SK-N-SH (cell line): ENCODE data around the gene PRICKLE2. TPM values are rescaled to one million over a fixed set of nuclear protein-coding genes. Genes with fewer than 3 reads are reported as not detected.

Source experiments
- CTCF ChIA-PET: fragments of 300-600, 350-600 bp; formaldehyde crosslinking; extraction: SDS; loops from one replicate; lab custom pipeline; 2021; lab: Yijun Ruan, JAX
- POLR2A ChIA-PET: fragments of 350-600 bp; sonication (Branson Sonifier 250); formaldehyde crosslinking; extraction: SDS; loops from one replicate; lab custom pipeline; 2020; ENCODE audit warnings: antibody characterized with exemption, inconsistent platforms; lab: Yijun Ruan, JAX
- DNase-seq: peaks from one replicate; pipeline ENCODE4 v3.0.0; 2012
- H2AFZ ChIP-seq: fragments of 200-600 bp; sonication (generic); 2 replicates; pipeline ENCODE4 v1.8.1; 2016; ENCODE audit warnings: antibody characterized with exemption, mild to moderate bottlenecking, low read depth
- H3F3A ChIP-seq: fragments of 200-600 bp; sonication (generic); replicated peaks from 2 replicates; pipeline ENCODE3; 2016; ENCODE audit warnings: antibody characterized with exemption, mild to moderate bottlenecking; ENCODE audit not compliant: insufficient read depth
- H3K27ac ChIP-seq, 2 experiments: fragments of 200-500 bp in 1 of 2; fragments of 200-600 bp in 1 of 2; sonication (Bioruptor generic) in 1 of 2; sonication (generic), shearing (Covaris generic) in 1 of 2; 2 replicates each; pipeline versions ENCODE4 v1.5.1 to v1.6.1; 2014 to 2016; ENCODE audit warnings: low read depth in 2 of 2, inconsistent platforms in 1 of 2, low read length in 1 of 2, mild to moderate bottlenecking in 1 of 2, mixed read lengths in 1 of 2
- H3K27me3 ChIP-seq: fragments of 200-600 bp; sonication (generic), shearing (Covaris generic); 2 replicates; pipeline ENCODE4 v1.6.1; 2016; ENCODE audit warnings: mixed run types; ENCODE audit not compliant: insufficient read depth
- H3K36me3 ChIP-seq, 2 experiments: fragments of 200-500 bp in 1 of 2; fragments of 200-600 bp in 1 of 2; sonication (Bioruptor generic) in 1 of 2; sonication (generic) in 1 of 2; replicated peaks in 1 of 2; 2 replicates each; pipeline versions ENCODE3 to v1.5.1; 2014 to 2016; ENCODE audit warnings: low read length in 1 of 2, mild to moderate bottlenecking in 1 of 2; ENCODE audit not compliant: insufficient read depth in 2 of 2, control insufficient read depth in 1 of 2
- H3K4me1 ChIP-seq, 2 experiments: fragments of 200-500 bp in 1 of 2; fragments of 200-600 bp in 1 of 2; sonication (Bioruptor generic) in 1 of 2; sonication (generic), shearing (Covaris generic) in 1 of 2; 2 replicates each; pipeline versions ENCODE4 v1.5.1 to v1.6.1; 2014 to 2016; ENCODE audit warnings: low read depth in 1 of 2, low read length in 1 of 2, mixed run types in 1 of 2; ENCODE audit not compliant: insufficient read depth in 2 of 2, control insufficient read depth in 1 of 2
- H3K4me2 ChIP-seq: fragments of 200-600 bp; sonication (generic), shearing (Covaris generic); 2 replicates; pipeline ENCODE4 v1.6.1; 2017; ENCODE audit warnings: mixed run types
- H3K4me3 ChIP-seq, 2 experiments: fragments of 200-500 bp in 1 of 2; fragments of 200-600 bp in 1 of 2; sonication (Bioruptor generic) in 1 of 2; sonication (generic), shearing (Covaris generic) in 1 of 2; 2 replicates each; pipeline versions ENCODE4 v1.5.1 to v1.8.1; 2014 to 2016; ENCODE audit warnings: low read depth in 2 of 2, inconsistent platforms in 1 of 2, low read length in 1 of 2, mild to moderate bottlenecking in 1 of 2, mixed read lengths in 1 of 2, moderate library complexity in 1 of 2
- H3K79me2 ChIP-seq: fragments of 200-600 bp; sonication (generic); 2 replicates; pipeline ENCODE4 v1.8.1; 2017; ENCODE audit warnings: mild to moderate bottlenecking; ENCODE audit not compliant: insufficient read depth
- H3K9ac ChIP-seq: fragments of 200-600 bp; sonication (generic); 2 replicates; pipeline ENCODE4 v1.6.1; 2017; ENCODE audit warnings: mixed run types
- H3K9me2 ChIP-seq: fragments of 200-600 bp; sonication (generic); 2 replicates; pipeline ENCODE4 v1.6.1; 2017; ENCODE audit warnings: mixed run types
- H3K9me3 ChIP-seq: fragments of 200-600 bp; sonication (generic); 2 replicates; pipeline ENCODE4 v1.6.1; 2017; ENCODE audit warnings: mixed run types, mild to moderate bottlenecking, moderate library complexity
- H4K20me1 ChIP-seq: fragments of 200-600 bp; sonication (generic); 2 replicates; pipeline ENCODE4 v1.6.1; 2017; ENCODE audit warnings: mild to moderate bottlenecking, mixed run types; ENCODE audit not compliant: insufficient read depth
- CHD2 ChIP-seq: fragments of 150-350 bp; IDR thresholded peaks from 2 replicates; pipeline ENCODE4 v1.6.1; 2018; ENCODE audit warnings: low read length; ENCODE audit not compliant: partially characterized antibody
- CTCF ChIP-seq: fragments of 200-600 bp; sonication (generic); IDR thresholded peaks from 2 replicates; pipeline ENCODE4 v1.6.1; 2017; ENCODE audit warnings: antibody characterized with exemption, mild to moderate bottlenecking, moderate library complexity
- ELF1 ChIP-seq: IDR thresholded peaks from 2 replicates; pipeline ENCODE4 v1.4.0; 2012
- FOSL2 ChIP-seq: IDR thresholded peaks from 2 replicates; pipeline ENCODE4 v1.4.0; 2012; ENCODE audit warnings: low read depth, mild to moderate bottlenecking, moderate library complexity, borderline replicate concordance
- FOXJ3 ChIP-seq: sonication (generic); formaldehyde crosslinking; IDR thresholded peaks from 2 replicates; pipeline ENCODE4 v1.5.1; 2020; ENCODE audit warnings: mild to moderate bottlenecking, missing genetic modification reagents
- GABPA ChIP-seq: IDR thresholded peaks from 2 replicates; pipeline ENCODE4 v1.4.0; 2012; ENCODE audit warnings: low read depth, mild to moderate bottlenecking
- GATA2 ChIP-seq: sonication (generic); formaldehyde crosslinking; IDR thresholded peaks from 2 replicates; pipeline ENCODE4 v1.5.0; 2020; ENCODE audit warnings: mild to moderate bottlenecking, missing genetic modification reagents
- IRF3 ChIP-seq: fragments of 150-350 bp; IDR thresholded peaks from 2 replicates; pipeline ENCODE4 v1.6.1; 2016; ENCODE audit warnings: mild to moderate bottlenecking, low read depth, low read length
- JUND ChIP-seq: IDR thresholded peaks from 2 replicates; pipeline ENCODE4 v1.4.0; 2012
- MAX ChIP-seq: IDR thresholded peaks from 2 replicates; pipeline ENCODE4 v1.4.0; 2012; ENCODE audit warnings: low read depth
- MXI1 ChIP-seq: IDR thresholded peaks from 2 replicates; pipeline ENCODE4 v1.6.1; 2012; ENCODE audit warnings: mild to moderate bottlenecking, low read depth, low read length, improper control_type of control experiment
- PBX3 ChIP-seq: IDR thresholded peaks from 2 replicates; pipeline ENCODE4; 2012
- RCOR1 ChIP-seq: fragments of 150-350 bp; IDR thresholded peaks from 2 replicates; pipeline ENCODE4 v1.6.1; 2017; ENCODE audit warnings: antibody characterized with exemption, low read length
- REST ChIP-seq: IDR thresholded peaks from 2 replicates; pipeline ENCODE4 v1.6.1; 2012; ENCODE audit warnings: mild to moderate bottlenecking, low read depth, low read length, moderate library complexity
- RFX5 ChIP-seq: IDR thresholded peaks from 2 replicates; pipeline ENCODE4 v1.6.1; 2012; ENCODE audit warnings: mild to moderate bottlenecking, improper control_type of control experiment, low read length
- TCF12 ChIP-seq: IDR thresholded peaks from 2 replicates; pipeline ENCODE4 v1.4.0; 2012
- WGBS: methylation state at CpG from one replicate; pipeline ENCODE4 v1.1.6; 2017; ENCODE audit warnings: low lambda C conversion rate; 5-methylcytosine and 5-hydroxymethylcytosine counted together
- polyA plus RNA-seq, 3 experiments: library from polyadenylated mRNA; depleted of rRNA; stranded (reverse); fragments of >200 nt; gene quantifications; 2 replicates each; pipeline ENCODE4 v1.2.3, GENCODE V29; 2012

The PRICKLE2 gene
- polyA plus RNA-seq, 1 of the 3 experiments (the other 2 are of a cell fraction): 0.67 TPM

GRCh38 chr3:64240959-64241358 is 15.7 kb upstream of the PRICKLE2 start:
- DNase-seq: no peak
- H3K79me2 ChIP-seq: no peaks in the 10 kb centered on the region
- no peak for TF ChIP-seq FOSL2
- TF ChIP-seq, all 33 proteins: peak for 0
- no peaks in the 10 kb centered on the region for H3K9me2 ChIP-seq
- POLR2A ChIA-PET: no interaction called here
- H3K9ac ChIP-seq: no peak overlapping the region
- CTCF ChIA-PET: interaction anchor here (0.7 kb wide), 1 partner anchor 11 kb away, joined by 3 read pairs; no protein-coding TSS in a partner anchor
- no peak overlapping the region for H2AFZ ChIP-seq
- no peaks in the 10 kb centered on the region for H3K9me3 ChIP-seq
- no peak overlapping the region for H3K4me2 ChIP-seq
- no peak overlapping the region for H3K4me3 ChIP-seq
- no peaks in the 10 kb centered on the region for H3K27me3 ChIP-seq
- H3K27ac ChIP-seq: no peak overlapping the region
- H3K36me3 ChIP-seq: no peaks in the 10 kb centered on the region
- H3F3A ChIP-seq: peaks cover 15% of the 10 kb centered on the region
- 97% methylated on average over 2 of the region's 2 CpGs for WGBS
- H3K4me1 ChIP-seq: peaks cover 8 to 12% of the 10 kb centered on the region in 2 experiments; a peak in 2 of 4 replicates
- no peaks in the 10 kb centered on the region for H4K20me1 ChIP-seq

- Histone ChIP-seq H3K36me3 (no peaks in the 10 kb centered on the region), H3K27me3 (no peaks in the 10 kb centered on the region), H3K9ac (no peak overlapping the region), H3K79me2 (no peaks in the 10 kb centered on the region), H3K4me3 (no peak overlapping the region), H3K9me3 (no peaks in the 10 kb centered on the region), H4K20me1 (no peaks in the 10 kb centered on the region), H2AFZ (no peak overlapping the region), H3K4me2 (no peak overlapping the region), H3K4me1 (peaks cover 8 to 12% of the 10 kb centered on the region in 2 experiments; a peak in 2 of 4 replicates), H3K27ac (no peak overlapping the region), H3K9me2 (no peaks in the 10 kb centered on the region), H3F3A (peaks cover 15% of the 10 kb centered on the region)
- WGBS: 93% methylated on average over 2 of the region's 3 CpGs
- no peak for DNase-seq
- ChIA-PET CTCF (no interaction called here), POLR2A (no interaction called here)
- no peak for TF ChIP-seq JUND
- TF ChIP-seq GATA2 (CRISPR knock-in tag): no peak
- no peak for TF ChIP-seq TCF12
- TF ChIP-seq GABPA: no peak
- TF ChIP-seq RFX5: no peak
- TF ChIP-seq PBX3: no peak
- no peak for TF ChIP-seq CTCF
- TF ChIP-seq RCOR1: no peak
Measured at GRCh38 chr3:64240396-64240795, 15.1 kb upstream of the PRICKLE2 start.

- POLR2A ChIA-PET: no interaction called here
- H3K27me3 ChIP-seq: no peaks in the 10 kb centered on the region
- no peak overlapping the region for H2AFZ ChIP-seq
- H3K4me1 ChIP-seq: peaks cover 8 to 12% of the 10 kb centered on the region in 2 experiments; a peak in 2 of 4 replicates
- no peak overlapping the region for H3K9ac ChIP-seq
- no peaks in the 10 kb centered on the region for H3K9me3 ChIP-seq
- H3K36me3 ChIP-seq: no peaks in the 10 kb centered on the region
- no peak for DNase-seq
- peaks cover 15% of the 10 kb centered on the region for H3F3A ChIP-seq
- H3K9me2 ChIP-seq: no peaks in the 10 kb centered on the region
- H3K79me2 ChIP-seq: no peaks in the 10 kb centered on the region
- 89% methylated on average over 5 of the region's 5 CpGs for WGBS
- no peaks in the 10 kb centered on the region for H4K20me1 ChIP-seq
- peak overlapping the region in 1 of 2 experiments; percentile 72; a peak in 1 of 4 replicates for H3K27ac ChIP-seq
- CTCF ChIA-PET: no interaction called here
- no peak overlapping the region for H3K4me2 ChIP-seq
- H3K4me3 ChIP-seq: no peak overlapping the region; a peak in 1 of 4 replicates
- TF ChIP-seq FOXJ3 (CRISPR knock-in tag) (no peak), TCF12 (no peak), MXI1 (no peak), GATA2 (CRISPR knock-in tag) (no peak), REST (no peak), IRF3 (no peak), CHD2 (no peak), MAX (no peak), ELF1 (no peak)
Measured at GRCh38 chr3:64239841-64240240, 14.6 kb upstream of the PRICKLE2 start.
